ENCODE results near the gene COPA.

The COPA gene

GRCh38 chr1:160264795-160265307 lies 78.2 kb downstream of the COPA start:
- no peak for DNase-seq (ENCODE audit: low read depth in 2 of 2)

- DNase-seq (ENCODE audit: low read depth in 2 of 2) = peak; percentile 94 to 97
These were observed 80.9 kb downstream of the COPA start, which contains the start of gene DCAF8 for GRCh38 chr1:160261893-160262794. Gene DCAF8 (minus strand): TSS chr1:160262549. CDS start chr1:160244008, 18,541 bp downstream.

- DNase-seq (ENCODE audit: low read depth in 2 of 2) = peak; percentile 25 to 53
These were observed 81.5 kb downstream of the COPA start for GRCh38 chr1:160261556-160261892.

GRCh38 chr1:160260406-160261382 lies 82.4 kb downstream of the COPA start:
- no peak for DNase-seq (ENCODE audit: low read depth in 2 of 2)

GRCh38 chr1:160258177-160258798 lies 84.8 kb downstream of the COPA start:
- DNase-seq (ENCODE audit: low read depth in 2 of 2) = no peak

GRCh38 chr1:160257411-160258015 lies 85.5 kb downstream of the COPA start:
- no peak for DNase-seq (ENCODE audit: low read depth in 2 of 2)

GRCh38 chr1:160256396-160257046 lies 86.5 kb downstream of the COPA start:
- DNase-seq (ENCODE audit: low read depth in 2 of 2) = no peak

GRCh38 chr1:160255781-160256300 lies 87.2 kb downstream of the COPA start:
- no peak for DNase-seq (ENCODE audit: low read depth in 2 of 2)

- peak; percentile 10 to 19 for DNase-seq (ENCODE audit: low read depth in 2 of 2)
These were observed 91.1 kb downstream of the COPA start for GRCh38 chr1:160251687-160252526.

GRCh38 chr1:160251011-160251410 lies 92.0 kb downstream of the COPA start:
- DNase-seq (ENCODE audit: low read depth in 2 of 2) = no peak

GRCh38 chr1:160247053-160247452 lies 96.0 kb downstream of the COPA start:
- DNase-seq (ENCODE audit: low read depth in 2 of 2) = no peak

- no peak for DNase-seq (ENCODE audit: low read depth in 2 of 2)
These were observed 97.6 kb downstream of the COPA start for GRCh38 chr1:160245434-160245833.

- no peak for DNase-seq (ENCODE audit: low read depth in 2 of 2)
These were observed 98.8 kb downstream of the COPA start for GRCh38 chr1:160244209-160244608.

- no peak for DNase-seq (ENCODE audit: low read depth in 2 of 2)
These were observed 99.3 kb downstream of the COPA start for GRCh38 chr1:160243767-160244166.

GRCh38 chr1:160239582-160240299 lies 103.3 kb downstream of the COPA start:
- DNase-seq (ENCODE audit: low read depth in 2 of 2) = no peak

All from stimulated activated CD8-positive, alpha-beta memory T cell treated with anti-CD3 and anti-CD28 coated beads, Interleukin-2, amount 100 ng/mL, for 1 hour (primary cell).